Upper lobe of left lung (tissue), 6 donors: ENCODE measurements around the gene C19orf85. TPM values are rescaled to one million over a fixed set of nuclear protein-coding genes. Genes with fewer than 3 reads are reported as not detected.
A peak's percentile ranks its signal among the peaks of the same experiment; 100 is the strongest.

Experiments
- ATAC-seq, 2 donors: fragments of 200-7000 bp; cut with Tn5 transposase; one replicate each; pipeline ENCODE4 v1.9.1; 2022; ENCODE audit warnings: mild to moderate bottlenecking in 2 of 2, moderate library complexity in 2 of 2; ENCODE audit not compliant: low FRiP score in 2 of 2
- DNase-seq, 2 donors: peaks; one replicate each; pipeline ENCODE4 v3.0.0-alpha.2; 2019 to 2020
- H3K27ac ChIP-seq, 4 donors: fragments of 200-600 bp; sonication (generic); one replicate each; pipeline ENCODE4 v1.5.1; 2016 to 2019
- H3K27me3 ChIP-seq, 4 donors: fragments of 200-600 bp; sonication (generic); one replicate each; pipeline ENCODE4 v1.5.1; 2017 to 2019
- H3K36me3 ChIP-seq, 4 donors: fragments of 200-600 bp; sonication (generic); one replicate each; pipeline ENCODE4 v1.5.1; 2016 to 2019
- H3K4me1 ChIP-seq, 4 donors: fragments of 200-600 bp; sonication (generic); one replicate each; pipeline ENCODE4 v1.5.1; 2018 to 2019
- H3K4me3 ChIP-seq, 4 donors: fragments of 200-600 bp; sonication (generic); one replicate each; pipeline ENCODE4 v1.5.1; 2017 to 2019; ENCODE audit warnings: mild to moderate bottlenecking in 2 of 4, moderate library complexity in 1 of 4
- H3K9me3 ChIP-seq, 4 donors: fragments of 200-600 bp; sonication (generic); one replicate each; pipeline ENCODE4 v1.5.1; 2018 to 2019
- EP300 ChIP-seq, 4 donors: sonication (generic); formaldehyde crosslinking; IDR thresholded peaks; one replicate each; pipeline ENCODE4 v1.5.1; 2017; ENCODE audit warnings: antibody characterized with exemption in 4 of 4, control low read depth in 2 of 4
- POLR2A ChIP-seq, 4 donors: fragments of 450-650 bp; IDR thresholded peaks; one replicate each; pipeline ENCODE4 v1.5.1; 2016 to 2017; ENCODE audit warnings: antibody characterized with exemption in 4 of 4, mild to moderate bottlenecking in 2 of 4
- POLR2AphosphoS5 ChIP-seq, 2 donors: sonication (generic); formaldehyde crosslinking; IDR thresholded peaks; one replicate each; pipeline ENCODE4 v1.5.1; 2017; ENCODE audit warnings: antibody characterized with exemption in 2 of 2
- WGBS, 2 donors: methylation state at CpG; one replicate each; pipeline ENCODE4 v1.1.5; 2017 to 2018; 5-methylcytosine and 5-hydroxymethylcytosine counted together
- total RNA-seq, 6 donors: library from RNA; depleted of rRNA in 4 of 6; stranded (reverse); fragments of >200 nt in 4 of 6; gene quantifications; one replicate each; pipeline versions ENCODE4 v1.1.0 to v1.2.1, GENCODE V29; 2016 to 2021
- TF ChIP-seq, protein P1 (sequence below), 6 experiments: fragments of 450-650 bp in 4 of 6; fragments of 200-600 bp in 2 of 6; sonication (generic) in 2 of 6; IDR thresholded peaks; one replicate each; pipeline ENCODE4 v1.5.1; 2016 to 2019; ENCODE audit warnings: antibody characterized with exemption in 6 of 6
- donor health status: DM: no; HTN: no; CAD: no; lungs with moderate emphysema.
- donor health status: DM: no; HTN: yes; CAD: no; lungs with severe emphysema.

The C19orf85 gene
- total RNA-seq, 6 donors from 2014 or later, result not detected

DNA sequence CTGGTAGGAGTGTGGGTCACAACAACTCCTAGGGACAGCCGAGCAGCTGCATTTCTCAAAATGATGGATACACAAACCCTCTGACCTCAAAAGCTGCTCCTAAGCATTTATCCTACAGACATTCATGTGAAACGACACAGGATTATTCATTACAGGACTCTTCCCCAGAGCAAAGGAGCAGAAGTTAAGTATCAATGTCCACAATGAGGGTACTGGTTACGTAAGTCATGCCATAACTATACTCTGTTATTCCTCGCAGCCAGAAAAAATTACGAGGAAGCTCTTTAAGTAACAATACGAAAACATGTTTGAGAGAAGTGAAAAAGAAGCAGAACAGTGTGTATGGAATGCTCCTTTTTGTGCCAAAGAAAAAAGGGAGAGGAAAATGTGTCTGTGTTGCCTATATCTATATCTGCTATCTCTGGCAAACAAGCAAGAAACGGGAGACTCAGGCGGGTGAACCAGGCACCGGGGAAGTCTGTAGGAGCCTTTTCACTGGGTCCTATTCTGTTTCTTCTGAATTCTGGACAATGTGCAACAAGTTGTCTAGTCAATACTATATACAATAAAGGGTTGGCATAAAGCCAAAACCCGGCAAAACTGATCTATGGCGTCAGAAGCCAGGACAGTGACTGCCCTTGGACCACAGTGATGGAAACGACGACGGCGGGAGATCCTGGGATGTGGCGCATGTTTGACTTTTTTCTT, 4.4 kb downstream of the C19orf85 start:
- DNase-seq (no peak), ATAC-seq (no peak)
- H3K4me3 ChIP-seq, result peak overlapping the region in 3 of 4 donors; percentile 78 to 87 (median 80)
- peak overlapping the region in 3 of 4 donors; percentile 62 to 91 (median 90) for H3K27ac ChIP-seq
- no peaks in the 10 kb centered on the region for H3K9me3 ChIP-seq
- no peaks in the 10 kb centered on the region for H3K27me3 ChIP-seq
- 36% methylated on average over 15 to 16 of the region's 16 CpGs for WGBS, 2 donors
- TF ChIP-seq, protein P1, sequence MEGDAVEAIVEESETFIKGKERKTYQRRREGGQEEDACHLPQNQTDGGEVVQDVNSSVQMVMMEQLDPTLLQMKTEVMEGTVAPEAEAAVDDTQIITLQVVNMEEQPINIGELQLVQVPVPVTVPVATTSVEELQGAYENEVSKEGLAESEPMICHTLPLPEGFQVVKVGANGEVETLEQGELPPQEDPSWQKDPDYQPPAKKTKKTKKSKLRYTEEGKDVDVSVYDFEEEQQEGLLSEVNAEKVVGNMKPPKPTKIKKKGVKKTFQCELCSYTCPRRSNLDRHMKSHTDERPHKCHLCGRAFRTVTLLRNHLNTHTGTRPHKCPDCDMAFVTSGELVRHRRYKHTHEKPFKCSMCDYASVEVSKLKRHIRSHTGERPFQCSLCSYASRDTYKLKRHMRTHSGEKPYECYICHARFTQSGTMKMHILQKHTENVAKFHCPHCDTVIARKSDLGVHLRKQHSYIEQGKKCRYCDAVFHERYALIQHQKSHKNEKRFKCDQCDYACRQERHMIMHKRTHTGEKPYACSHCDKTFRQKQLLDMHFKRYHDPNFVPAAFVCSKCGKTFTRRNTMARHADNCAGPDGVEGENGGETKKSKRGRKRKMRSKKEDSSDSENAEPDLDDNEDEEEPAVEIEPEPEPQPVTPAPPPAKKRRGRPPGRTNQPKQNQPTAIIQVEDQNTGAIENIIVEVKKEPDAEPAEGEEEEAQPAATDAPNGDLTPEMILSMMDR (IDR thresholded peaks at IDR 0.05), result no peak
- TF ChIP-seq EP300 (IDR thresholded peaks at IDR 0.05), result no peak
- no peak for TF ChIP-seq POLR2AphosphoS5 (IDR thresholded peaks at IDR 0.05)
- no peak for TF ChIP-seq POLR2A (IDR thresholded peaks at IDR 0.05)
- peaks cover 22 to 27% (median 24%) of the 10 kb centered on the region in 4 donors for H3K4me1 ChIP-seq
- H3K36me3 ChIP-seq, result peaks cover 0 to 14% (median 5%) of the 10 kb centered on the region in 4 donors

- H3K27ac ChIP-seq, result peak overlapping the region in 1 of 4 donors; percentile 21
- 49 to 90% methylated on average over 5 to 7 of the region's 8 CpGs for WGBS, 2 donors
Measured at GRCh38 chr19:55459551-55459949, 5.0 kb downstream of the C19orf85 start.

GRCh38 chr19:55457683-55458457, 6.7 kb downstream of the C19orf85 start:
- Histone ChIP-seq H3K4me1 (peaks cover 23 to 30% (median 24%) of the 10 kb centered on the region in 4 donors), H3K36me3 (peaks cover 0 to 20% (median 9%) of the 10 kb centered on the region in 4 donors), H3K27me3 (peaks cover 0 to 2% (median 0%) of the 10 kb centered on the region in 4 donors), H3K27ac (no peak overlapping the region), H3K9me3 (no peaks in the 10 kb centered on the region), H3K4me3 (no peak overlapping the region)
- whole genome bisulfite sequencing, 2 donors, result 84 to 86% methylated on average over 16 of the region's 16 CpGs
- DNase-seq, result no peak
- ATAC-seq, result no peak
- TF ChIP-seq POLR2AphosphoS5 (IDR thresholded peaks at IDR 0.05) (no peak), POLR2A (IDR thresholded peaks at IDR 0.05) (no peak), EP300 (IDR thresholded peaks at IDR 0.05) (no peak)
- TF ChIP-seq, protein P1 (IDR thresholded peaks at IDR 0.05), result no peak

More at GRCh38 chr19:55459551-55459949, 5.0 kb downstream of the C19orf85 start:
- DNase-seq, result no peak
- Histone ChIP-seq H3K9me3 (no peaks in the 10 kb centered on the region), H3K36me3 (peaks cover 0 to 15% (median 8%) of the 10 kb centered on the region in 4 donors), H3K4me1 (peaks cover 22 to 27% (median 24%) of the 10 kb centered on the region in 4 donors), H3K4me3 (peak overlapping the region in 1 of 4 donors; percentile 78), H3K27me3 (no peaks in the 10 kb centered on the region)
- ATAC-seq, result no peak
- no peak for TF ChIP-seq POLR2AphosphoS5 (IDR thresholded peaks at IDR 0.05)
- TF ChIP-seq, protein P1 (IDR thresholded peaks at IDR 0.05), result no peak
- TF ChIP-seq EP300 (IDR thresholded peaks at IDR 0.05), result no peak
- no peak for TF ChIP-seq POLR2A (IDR thresholded peaks at IDR 0.05)

DNA sequence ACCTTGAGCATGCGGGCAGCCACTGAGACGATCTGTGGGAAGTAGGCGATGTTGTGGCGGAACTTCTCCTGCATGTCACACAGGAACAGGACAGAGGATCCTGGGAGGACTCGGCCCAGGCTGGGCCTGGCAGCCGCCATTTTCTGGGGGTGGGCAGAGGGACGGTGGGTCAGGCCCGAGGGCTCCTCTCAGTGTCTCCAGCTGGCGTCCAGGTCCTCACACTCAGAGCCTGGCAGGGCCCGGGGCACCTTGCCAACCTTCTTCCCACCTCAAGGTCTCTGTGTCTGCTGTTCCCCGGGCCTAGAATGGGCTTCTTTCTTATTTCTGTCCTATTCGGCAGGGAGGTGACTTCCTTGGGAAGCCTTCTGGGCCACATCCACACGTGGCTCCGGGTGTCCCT, 8.2 kb downstream of the C19orf85 start:
- Histone ChIP-seq H3K4me3 (no peak overlapping the region), H3K27ac (no peak overlapping the region), H3K36me3 (peaks cover 0 to 20% (median 9%) of the 10 kb centered on the region in 4 donors), H3K4me1 (peaks cover 28 to 40% (median 32%) of the 10 kb centered on the region in 4 donors), H3K27me3 (peaks cover 4 to 17% (median 12%) of the 10 kb centered on the region in 4 donors), H3K9me3 (no peaks in the 10 kb centered on the region)
- TF ChIP-seq POLR2AphosphoS5 (IDR thresholded peaks at IDR 0.05), result no peak
- no peak for TF ChIP-seq EP300 (IDR thresholded peaks at IDR 0.05)
- TF ChIP-seq, protein P1 (IDR thresholded peaks at IDR 0.05), result no peak
- no peak for TF ChIP-seq POLR2A (IDR thresholded peaks at IDR 0.05)
- 90 to 91% methylated on average over 4 to 14 of the region's 14 CpGs for WGBS, 2 donors
- no peak for DNase-seq
- no peak for ATAC-seq
